ENCODE results near the gene SPRR2E. TPM values are rescaled to one million over a fixed set of nuclear protein-coding genes. Genes with fewer than 3 reads are reported as not detected.

Gene SPRR2E
- total RNA-seq, 4 donors from 2014 or later, result not detected

GRCh38 chr1:153095764-153096163 is 1.4 kb upstream of the SPRR2E start:
- no peak overlapping the region for H3K27ac ChIP-seq
- H3K4me3 ChIP-seq, result no peak overlapping the region
- no peak for DNase-seq (ENCODE audit: low spot score in 2 of 2)
- no peaks in the 10 kb centered on the region for H3K27me3 ChIP-seq
- TF ChIP-seq POLR2A (IDR thresholded peaks at IDR 0.05) (no peak), EP300 (IDR thresholded peaks at IDR 0.05) (no peak)
- TF ChIP-seq, protein P1, sequence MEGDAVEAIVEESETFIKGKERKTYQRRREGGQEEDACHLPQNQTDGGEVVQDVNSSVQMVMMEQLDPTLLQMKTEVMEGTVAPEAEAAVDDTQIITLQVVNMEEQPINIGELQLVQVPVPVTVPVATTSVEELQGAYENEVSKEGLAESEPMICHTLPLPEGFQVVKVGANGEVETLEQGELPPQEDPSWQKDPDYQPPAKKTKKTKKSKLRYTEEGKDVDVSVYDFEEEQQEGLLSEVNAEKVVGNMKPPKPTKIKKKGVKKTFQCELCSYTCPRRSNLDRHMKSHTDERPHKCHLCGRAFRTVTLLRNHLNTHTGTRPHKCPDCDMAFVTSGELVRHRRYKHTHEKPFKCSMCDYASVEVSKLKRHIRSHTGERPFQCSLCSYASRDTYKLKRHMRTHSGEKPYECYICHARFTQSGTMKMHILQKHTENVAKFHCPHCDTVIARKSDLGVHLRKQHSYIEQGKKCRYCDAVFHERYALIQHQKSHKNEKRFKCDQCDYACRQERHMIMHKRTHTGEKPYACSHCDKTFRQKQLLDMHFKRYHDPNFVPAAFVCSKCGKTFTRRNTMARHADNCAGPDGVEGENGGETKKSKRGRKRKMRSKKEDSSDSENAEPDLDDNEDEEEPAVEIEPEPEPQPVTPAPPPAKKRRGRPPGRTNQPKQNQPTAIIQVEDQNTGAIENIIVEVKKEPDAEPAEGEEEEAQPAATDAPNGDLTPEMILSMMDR (IDR thresholded peaks at IDR 0.05), result no peak
- H3K36me3 ChIP-seq, result no peaks in the 10 kb centered on the region
- no peaks in the 10 kb centered on the region for H3K9me3 ChIP-seq
- no peaks in the 10 kb centered on the region for H3K4me1 ChIP-seq

DNA sequence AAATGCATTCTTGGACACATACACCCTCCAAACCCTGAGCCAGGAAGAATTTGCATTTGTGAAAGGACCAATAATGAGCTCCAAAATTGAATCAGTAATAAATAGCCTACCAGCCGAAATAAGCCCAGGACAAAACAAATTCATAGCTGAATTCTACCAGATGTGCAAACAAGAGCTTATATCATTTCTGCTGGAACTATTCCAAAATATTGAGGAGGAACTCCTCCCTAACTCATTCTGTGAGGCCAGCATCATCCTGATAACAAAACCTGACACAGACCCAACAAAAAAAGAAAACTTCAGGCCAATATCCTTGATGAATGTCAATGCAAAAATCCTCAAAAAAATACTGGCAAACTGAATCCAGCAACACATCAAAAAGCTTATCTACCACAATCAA is 6.7 kb downstream of the SPRR2E start:
- H3K9me3 ChIP-seq, result peaks cover 0 to 5% (median 0%) of the 10 kb centered on the region in 4 donors
- H3K27me3 ChIP-seq, result no peaks in the 10 kb centered on the region
- 46 to 58% methylated on average over 1 of the region's 1 CpG for WGBS, 2 donors
- TF ChIP-seq, protein P1 (IDR thresholded peaks at IDR 0.05), result no peak
- TF ChIP-seq POLR2A (IDR thresholded peaks at IDR 0.05), result no peak
- TF ChIP-seq EP300 (IDR thresholded peaks at IDR 0.05), result no peak
- H3K36me3 ChIP-seq, result no peaks in the 10 kb centered on the region
- H3K27ac ChIP-seq, result no peak overlapping the region
- no peaks in the 10 kb centered on the region for H3K4me1 ChIP-seq
- no peak for DNase-seq (ENCODE audit: low spot score in 2 of 2)
- no peak overlapping the region for H3K4me3 ChIP-seq

- no peak for TF ChIP-seq POLR2A (IDR thresholded peaks at IDR 0.05)
- TF ChIP-seq, protein P1 (IDR thresholded peaks at IDR 0.05), result no peak
- TF ChIP-seq EP300 (IDR thresholded peaks at IDR 0.05), result no peak
- 87 to 89% methylated on average over 3 of the region's 3 CpGs for WGBS, 2 donors
- DNase-seq (ENCODE audit: low spot score in 2 of 2), result no peak
- no peaks in the 10 kb centered on the region for H3K27me3 ChIP-seq
- peaks cover 0 to 14% (median 0%) of the 10 kb centered on the region in 4 donors for H3K9me3 ChIP-seq
- no peak overlapping the region for H3K27ac ChIP-seq
- H3K4me1 ChIP-seq, result no peaks in the 10 kb centered on the region
- no peak overlapping the region for H3K4me3 ChIP-seq
- no peaks in the 10 kb centered on the region for H3K36me3 ChIP-seq
Measured at GRCh38 chr1:153081736-153082135, 12.6 kb downstream of the SPRR2E start.

DNA sequence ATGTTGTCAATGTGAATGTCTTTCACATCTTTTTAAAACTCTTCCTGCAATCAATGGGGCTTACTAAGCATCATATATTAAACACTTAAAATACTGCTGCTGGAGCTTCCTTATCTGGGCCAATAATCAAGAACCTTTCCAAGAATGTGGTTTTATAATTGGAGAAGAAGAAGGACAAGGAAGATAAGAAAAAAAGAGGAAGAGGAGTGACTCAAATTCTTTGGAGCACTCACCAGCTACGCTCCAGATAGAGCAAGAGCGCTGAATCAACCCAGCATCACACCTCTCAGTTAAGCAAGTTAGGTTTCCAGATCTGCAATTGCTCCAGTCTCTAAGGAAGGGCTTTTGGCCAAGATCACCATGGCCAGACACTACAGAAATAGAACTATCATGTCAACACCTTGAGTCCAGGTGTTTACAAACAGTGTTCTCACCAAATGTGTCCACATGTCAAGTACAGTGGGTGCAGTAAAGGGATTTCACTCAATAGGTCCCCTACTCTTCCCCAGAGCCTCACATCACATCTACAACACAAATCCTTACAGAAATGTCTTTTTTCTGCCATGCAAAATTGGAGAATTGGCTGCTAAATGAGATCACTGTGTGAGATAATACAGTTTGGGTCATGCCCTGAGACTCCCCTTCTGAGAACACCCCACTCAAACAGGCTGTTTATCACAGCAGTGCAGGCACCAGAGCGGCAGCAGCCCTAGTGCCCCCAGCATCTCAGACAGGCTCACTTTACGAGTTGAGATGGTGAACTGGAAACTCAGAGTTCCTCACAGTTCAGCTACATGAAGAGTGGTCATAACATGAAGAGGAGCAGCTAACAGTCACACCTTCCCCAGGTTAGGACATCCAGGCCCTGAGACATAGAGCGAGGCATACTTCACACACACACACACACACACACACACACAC is 21.3 kb downstream of the SPRR2E start:
- Histone ChIP-seq H3K4me1 (no peaks in the 10 kb centered on the region), H3K4me3 (no peak overlapping the region), H3K27ac (no peak overlapping the region), H3K27me3 (no peaks in the 10 kb centered on the region), H3K36me3 (no peaks in the 10 kb centered on the region), H3K9me3 (no peaks in the 10 kb centered on the region)
- no peak for DNase-seq (ENCODE audit: low spot score in 2 of 2)
- TF ChIP-seq POLR2A (IDR thresholded peaks at IDR 0.05) (no peak), EP300 (IDR thresholded peaks at IDR 0.05) (no peak)
- TF ChIP-seq, protein P1 (IDR thresholded peaks at IDR 0.05), result no peak
- WGBS, 2 donors, result 73 to 75% methylated on average over 5 of the region's 5 CpGs

DNA sequence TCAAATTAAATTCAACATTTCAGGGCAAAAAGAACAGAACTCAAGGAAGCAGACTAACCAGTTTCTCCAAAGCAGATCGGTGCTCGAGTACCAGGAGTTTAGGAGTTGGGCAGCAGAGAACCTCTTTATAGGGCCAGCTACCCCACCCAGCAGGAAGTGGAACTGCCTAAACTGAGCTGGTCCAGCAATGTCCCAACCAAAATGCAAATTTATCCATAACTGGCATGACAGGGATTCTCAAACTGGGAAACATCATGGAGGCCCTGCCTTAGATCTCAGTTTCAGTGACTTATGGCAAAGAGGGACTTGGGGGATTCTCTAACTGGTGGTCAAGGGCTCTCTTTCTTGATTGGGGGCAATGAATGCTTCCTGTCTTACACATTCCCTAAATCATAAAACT is 22.8 kb downstream of the SPRR2E start, which contains the start of gene SPRR2B:
Gene SPRR2B (minus strand): TSS at position 101 of the 400 bp plus-strand sequence. CDS start 772 bp downstream, outside the sequence.
- Histone ChIP-seq H3K36me3 (no peaks in the 10 kb centered on the region), H3K27me3 (no peaks in the 10 kb centered on the region), H3K27ac (no peak within 1 kb of the TSS), H3K4me1 (no peaks in the 10 kb centered on the region), H3K9me3 (no peaks in the 10 kb centered on the region), H3K4me3 (no peak within 1 kb of the TSS)
- TF ChIP-seq POLR2A (IDR thresholded peaks at IDR 0.05), result no peak
- 85 to 89% methylated on average over 2 of the region's 2 CpGs for WGBS, 2 donors
- no peak for DNase-seq (ENCODE audit: low spot score in 2 of 2)

Data from tibial nerve (tissue), 4 donors.